GM12878 (cell line): ENCODE results near the gene SLCO3A1. TPM values are rescaled to one million over a fixed set of nuclear protein-coding genes. Genes with fewer than 3 reads are reported as not detected.

Source experiments
- ATAC-seq: fragments of 200-7000 bp; cut with Tn5 transposase; 3 replicates; pipeline ENCODE4 v1.9.1; 2020; ENCODE audit warnings: mild to moderate bottlenecking, moderate library complexity
- BruUV-seq: library from RNA; stranded (reverse); fragments of 400-500 nt; replicated peaks from 2 replicates; lab custom pipeline; 2021; lab: Mats Ljungman, UMichigan
- CTCF ChIA-PET: fragments of 300-600 bp; sonication (Branson Sonifier 250); formaldehyde crosslinking; extraction: SDS; loops from one replicate; lab custom pipeline; 2021; ENCODE audit warnings: inconsistent platforms; lab: Yijun Ruan, JAX
- POLR2A ChIA-PET: fragments of 350-600 bp; formaldehyde crosslinking; extraction: SDS; loops from one replicate; lab custom pipeline; 2021; ENCODE audit warnings: inconsistent platforms; lab: Charles Lee
- RAD21 ChIA-PET: fragments of 300-600 bp; sonication (Branson Sonifier 250); formaldehyde crosslinking; loops from one replicate; lab custom pipeline; 2023; ENCODE audit warnings: antibody characterized with exemption; ENCODE audit not compliant: unreplicated experiment; lab: Charles Lee
- SMC1A ChIA-PET: fragments of 300-600 bp; sonication (Branson Sonifier 250); formaldehyde crosslinking; loops from one replicate; lab custom pipeline; 2023; ENCODE audit not compliant: unreplicated experiment, uncharacterized antibody; lab: Charles Lee
- DNase-seq: peaks from one replicate; pipeline ENCODE4 v3.0.0-alpha.2; 2011; ENCODE audit warnings: low read depth, low spot score
- FAIRE-seq: peaks from 3 replicates; lab custom pipeline; 2011; peaks lifted over from hg19 to GRCh38; lab: Jason Lieb, UNC
- H2AFZ ChIP-seq: 2 replicates; pipeline ENCODE4 v1.6.0; 2011; ENCODE audit warnings: low read depth, low read length, control low read depth; ENCODE audit not compliant: control insufficient read depth
- H3K27ac ChIP-seq: 2 replicates; pipeline ENCODE4 v1.5.1; 2011; ENCODE audit warnings: control low read depth; ENCODE audit not compliant: control insufficient read depth, insufficient read depth
- H3K27me3 ChIP-seq, 2 experiments: replicated peaks in 1 of 2; 2 replicates each; pipeline versions ENCODE4 v1.6.0 to v1.6.1; 2011; ENCODE audit warnings: low read length in 1 of 2; ENCODE audit not compliant: control insufficient read depth in 2 of 2, insufficient read depth in 2 of 2
- H3K36me3 ChIP-seq, 2 experiments: 2 replicates each; pipeline ENCODE4 v1.5.1; 2011; ENCODE audit warnings: low read length in 1 of 2; ENCODE audit not compliant: control insufficient read depth in 2 of 2, insufficient read depth in 2 of 2
- H3K4me1 ChIP-seq: 2 replicates; pipeline ENCODE4 v1.6.1; 2011; ENCODE audit warnings: mild to moderate bottlenecking, low read length, moderate library complexity, mixed read lengths; ENCODE audit not compliant: control insufficient read depth, insufficient read depth
- H3K4me2 ChIP-seq: 2 replicates; pipeline ENCODE4 v1.6.0; 2011; ENCODE audit warnings: control low read depth; ENCODE audit not compliant: control insufficient read depth, insufficient read depth
- H3K4me3 ChIP-seq: fragments of 200-600 bp; sonication (generic); 2 replicates; pipeline ENCODE4 v1.5.1; 2016
- H3K79me2 ChIP-seq: 2 replicates; pipeline ENCODE4 v1.6.0; 2011; ENCODE audit warnings: low read length; ENCODE audit not compliant: control insufficient read depth, insufficient read depth
- H3K9ac ChIP-seq: 2 replicates; pipeline ENCODE4 v1.8.0; 2011; ENCODE audit warnings: low read length, control low read depth, mixed read lengths; ENCODE audit not compliant: control insufficient read depth, insufficient read depth
- H3K9me3 ChIP-seq: replicated peaks from 3 replicates; pipeline ENCODE4 v1.5.1; 2011; ENCODE audit warnings: mild to moderate bottlenecking, low read length; ENCODE audit not compliant: control insufficient read depth, insufficient read depth
- H4K20me1 ChIP-seq: 2 replicates; pipeline ENCODE4 v1.6.0; 2011; ENCODE audit not compliant: control insufficient read depth, insufficient read depth
- CHD4 ChIP-seq: fragments of 200-600 bp; sonication (generic); IDR thresholded peaks from 2 replicates; pipeline ENCODE4 v1.6.1; 2016; ENCODE audit warnings: mild to moderate bottlenecking
- E4F1 ChIP-seq: fragments of 450-650 bp; IDR thresholded peaks from 2 replicates; pipeline ENCODE4 v1.6.1; 2018; ENCODE audit warnings: borderline replicate concordance, mild to moderate bottlenecking; ENCODE audit not compliant: partially characterized antibody
- EGR1 ChIP-seq, 2 experiments: IDR thresholded peaks; 1 replicate in 1 of 2; 2 replicates in 1 of 2; pipeline ENCODE4 v1.6.1; 2011 to 2012; ENCODE audit warnings: low read depth in 2 of 2, low read length in 2 of 2, borderline replicate concordance in 1 of 2, mild to moderate bottlenecking in 1 of 2, moderate library complexity in 1 of 2
- EZH2 ChIP-seq: IDR thresholded peaks from 2 replicates; pipeline ENCODE4 v1.6.1; 2012; ENCODE audit warnings: low read depth, mild to moderate bottlenecking, control low read depth, inconsistent platforms, low read length, borderline replicate concordance; ENCODE audit not compliant: control insufficient read depth
- KAT2A ChIP-seq: conservative IDR thresholded peaks from 2 replicates; pipeline ENCODE4 v1.6.1; 2011; ENCODE audit warnings: low read depth, low read length; ENCODE audit not compliant: control insufficient read depth
- PKNOX1 ChIP-seq: fragments of 450-650 bp; IDR thresholded peaks from 2 replicates; pipeline ENCODE4 v1.6.1; 2016; ENCODE audit warnings: mild to moderate bottlenecking
- PRDM15 ChIP-seq: fragments of 450-650 bp; formaldehyde crosslinking; IDR thresholded peaks from 2 replicates; pipeline ENCODE4 v1.4.0; 2020; ENCODE audit warnings: mild to moderate bottlenecking, moderate library complexity
- SMC3 ChIP-seq: IDR thresholded peaks from 2 replicates; pipeline ENCODE4 v1.6.1; 2011; ENCODE audit warnings: low read length, improper control_type of control experiment, borderline replicate concordance
- WGBS: methylation state at CpG from one replicate; pipeline ENCODE4 v1.1.6; 2016; ENCODE audit warnings: low lambda C conversion rate; ENCODE audit not compliant: insufficient replicate concordance, insufficient coverage; ENCODE audit errors: missing lambda C conversion rate; 5-methylcytosine and 5-hydroxymethylcytosine counted together
- in situ Hi-C: fragments of 300-500 bp; cut with MboI; formaldehyde crosslinking; loops from 9 replicates; pipeline ENCODE4 v1.14.3; 2018; ENCODE audit warnings: mixed read lengths
- intact Hi-C: fragments of 100-400 bp; cut with micrococcal nuclease; formaldehyde crosslinking; loops from one replicate; pipeline ENCODE4 v1.14.2; 2022; ENCODE audit not compliant: unreplicated experiment
- polyA plus RNA-seq, 11 experiments: library from polyadenylated mRNA; depleted of rRNA in 4 of 11; unstranded in 6 of 11; stranded (reverse) in 5 of 11; fragments of >200 nt; fragmentation: Nextera tagmentation in 4 of 11; fragmentation: Illumina TruSeq in 1 of 11; extraction: Ambion mirVana in 4 of 11; extraction: Trizol in 1 of 11; gene quantifications; 1 replicate in 1 of 11; 2 replicates in 10 of 11; pipeline versions ENCODE4 v1.2.1 to v1.2.3, GENCODE V29; 2011 to 2016; ENCODE audit warnings: inconsistent platforms in 2 of 11, missing spikeins in 2 of 11, low read depth in 1 of 11
- total RNA-seq, 4 experiments: library from RNA; depleted of rRNA in 3 of 4; stranded (reverse); fragments of >200 nt in 3 of 4; fragmentation: Illumina TruSeq in 1 of 4; extraction: Trizol in 1 of 4; gene quantifications; 2 replicates each; pipeline versions ENCODE4 v1.2.1 to v1.2.3, GENCODE V29; 2013 to 2021

Gene SLCO3A1
- total and polyA plus RNA-seq, 10 of the 15 experiments (the other 5 are each of a cell fraction or from before 2014, with no cell fraction given) = 0.05 to 5.9 (median 0.31) TPM

- BruUV-seq = no TSS peak
- H3K36me3 ChIP-seq = no peaks in the 10 kb centered on the region
- POLR2A ChIA-PET = no interaction called here
- CTCF ChIA-PET = interaction anchor here (0.6 to 1.0 kb wide), 2 partner anchors 28 to 68 kb away, joined by 3 read pairs; no protein-coding TSS in a partner anchor
- FAIRE-seq = no peak
- H3K79me2 ChIP-seq = no peaks in the 10 kb centered on the region
- SMC1A ChIA-PET = no interaction called here
- no peak for TF ChIP-seq EGR1 (IDR thresholded peaks at IDR 0.05; ENCODE audit: borderline replicate concordance in 1 of 2, low read depth in 2 of 2, low read length in 2 of 2)
- TF ChIP-seq PKNOX1 = no peak
- no peak for TF ChIP-seq E4F1
- no peak for TF ChIP-seq SMC3
- TF ChIP-seq PRDM15 (CRISPR knock-in tag) = no peak
- no peak for TF ChIP-seq EZH2
- TF ChIP-seq CHD4 = no peak
- no peak for TF ChIP-seq KAT2A
- TF ChIP-seq, all 136 proteins: peak for 0
- DNase-seq (no peak), ATAC-seq (peak; percentile 71)
- H3K4me3 ChIP-seq = no peak overlapping the region
- no peaks in the 10 kb centered on the region for H3K9me3 ChIP-seq
- WGBS = 22% methylated on average over 14 of the region's 14 CpGs
- in situ Hi-C loops (no loop called here), intact Hi-C loops (no loop called here)
- peaks cover 0 to 7% of the 10 kb centered on the region in 2 experiments; a peak in 1 of 4 replicates for H3K27me3 ChIP-seq
- H4K20me1 ChIP-seq = no peaks in the 10 kb centered on the region
- H3K4me2 ChIP-seq = no peak overlapping the region
- H3K27ac ChIP-seq = no peak overlapping the region
- RAD21 ChIA-PET = no interaction called here
- H2AFZ ChIP-seq = no peak overlapping the region
- no peak overlapping the region for H3K9ac ChIP-seq
- H3K4me1 ChIP-seq = no peaks in the 10 kb centered on the region
Measured at GRCh38 chr15:92011611-92012367, 158.3 kb downstream of the SLCO3A1 start.
